ENCODE measurements around the gene DNAH3.

GRCh38 chr16:21116148-21116693 lies 34.4 kb downstream of the DNAH3 start:
- no peak for TF ChIP-seq EZH2phosphoT487 (IDR thresholded peaks at IDR 0.05; ENCODE audit: insufficient read depth, low read depth)
- TF ChIP-seq EZH2 (IDR thresholded peaks at IDR 0.05; ENCODE audit: insufficient read depth, poor library complexity, severe bottlenecking): no peak

All from GM23248 (cell line).